SK-N-DZ (cell line): ENCODE data around the gene L2HGDH.

Source experiments
- DNase-seq: peaks from one replicate; pipeline ENCODE4 v3.0.0-alpha.2; 2015; ENCODE audit warnings: low spot score

Gene L2HGDH

DNA sequence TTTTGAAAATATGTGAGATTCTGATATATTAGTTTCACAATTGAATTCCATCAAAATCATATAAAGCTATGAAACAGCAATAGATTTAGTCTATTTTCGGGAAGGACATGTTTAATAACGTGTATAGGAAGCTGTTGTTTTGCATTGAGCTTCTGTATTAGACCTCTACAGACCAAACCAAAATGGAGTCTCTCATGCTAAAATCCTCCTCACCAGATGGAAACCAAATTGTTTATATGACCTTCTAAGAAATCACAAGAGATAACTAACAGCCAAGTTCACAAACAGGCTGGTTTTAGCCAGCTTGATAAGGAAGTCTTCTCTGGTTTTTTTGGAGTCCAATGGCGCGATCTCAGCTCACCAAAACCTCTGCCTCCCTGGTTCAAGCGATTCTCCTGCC is 23.9 kb downstream of the L2HGDH start:
- DNase-seq: no peak

GRCh38 chr14:50285861-50286260 is 26.2 kb downstream of the L2HGDH start:
- no peak for DNase-seq

- DNase-seq: no peak
These were observed 39.5 kb downstream of the L2HGDH start for GRCh38 chr14:50272498-50272897.

- no peak for DNase-seq
These were observed 41.1 kb downstream of the L2HGDH start for GRCh38 chr14:50270932-50271331.

- DNase-seq: no peak
These were observed 47.0 kb downstream of the L2HGDH start for GRCh38 chr14:50265029-50265428.

DNA sequence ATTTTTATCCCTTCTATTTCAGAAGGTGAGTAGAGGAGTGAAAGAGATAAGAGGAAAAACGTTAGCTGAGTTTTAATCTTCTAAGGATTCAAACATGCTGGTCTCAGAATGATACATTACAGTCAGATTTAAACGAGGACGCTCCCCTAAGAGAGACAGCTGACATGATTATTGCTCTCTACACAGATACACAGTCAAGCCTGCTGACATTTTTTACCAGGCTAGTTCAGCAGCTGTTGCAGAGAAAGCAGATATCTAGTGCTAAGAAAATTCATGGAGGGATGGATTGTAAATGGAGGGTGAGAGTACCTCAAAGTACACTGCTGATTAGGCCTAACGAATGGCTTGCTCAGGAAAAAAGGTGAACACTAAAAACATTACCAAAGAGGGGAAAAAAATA is 48.7 kb downstream of the L2HGDH start:
- no peak for DNase-seq

GRCh38 chr14:50262865-50263264 is 49.2 kb downstream of the L2HGDH start:
- no peak for DNase-seq

GRCh38 chr14:50260511-50260910 is 51.5 kb downstream of the L2HGDH start:
- peak; percentile 4 for DNase-seq

DNA sequence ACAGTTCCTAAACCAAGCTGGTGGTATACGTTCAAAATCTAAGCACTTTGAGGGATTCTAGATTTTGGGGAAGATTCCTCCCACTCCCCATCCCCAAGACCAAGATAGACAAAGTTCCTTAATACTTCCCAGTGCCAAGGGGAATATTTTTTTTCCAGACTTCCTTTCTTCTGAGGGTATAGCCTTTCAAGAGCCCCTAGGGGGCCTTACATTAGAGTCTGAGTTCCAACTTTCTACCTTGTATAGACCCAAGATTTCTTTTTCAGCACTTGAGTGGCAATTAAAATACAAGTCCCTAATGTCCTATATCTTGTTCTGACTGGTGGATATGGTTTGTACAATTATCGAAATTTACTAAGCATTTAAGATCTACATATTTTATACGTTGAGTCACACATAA is 52.0 kb downstream of the L2HGDH start:
- no peak for DNase-seq

DNA sequence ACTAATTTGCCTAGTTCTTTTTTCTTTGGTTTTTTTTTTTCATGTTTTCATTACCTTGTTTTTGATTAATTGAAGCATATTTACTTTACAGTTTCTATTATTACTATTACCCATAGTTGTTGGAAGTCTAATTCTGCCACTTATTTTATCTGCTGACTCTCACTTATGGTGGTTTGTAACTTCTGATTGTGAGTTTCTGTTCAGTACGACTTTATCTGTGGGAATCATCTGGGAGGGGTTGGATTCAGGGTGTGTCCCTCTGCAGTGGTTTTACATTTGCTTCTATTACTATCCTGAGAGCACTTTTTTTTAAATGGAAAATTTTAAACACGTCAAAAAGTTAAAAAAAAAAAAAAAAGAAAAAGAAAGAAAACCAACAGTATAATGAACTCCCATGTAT is 54.3 kb downstream of the L2HGDH start:
- DNase-seq: no peak

DNA sequence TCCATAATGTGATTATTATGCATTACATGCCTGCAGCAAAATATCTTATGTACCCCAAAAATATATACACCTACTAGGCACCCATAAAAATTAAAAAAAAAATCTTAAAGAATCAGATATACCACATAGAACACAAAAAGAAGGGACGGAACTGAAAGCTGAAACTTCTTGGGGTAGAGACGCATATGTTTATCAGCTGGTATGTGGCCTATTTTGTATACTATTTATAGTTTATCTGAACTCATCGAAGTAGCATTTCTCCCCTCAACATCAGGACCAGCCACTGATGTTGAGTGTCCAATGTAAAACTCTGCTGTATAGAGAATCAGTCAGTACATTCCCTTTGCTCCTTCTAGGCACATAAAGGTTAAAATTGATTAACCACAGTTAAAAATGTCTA is 57.8 kb downstream of the L2HGDH start:
- no peak for DNase-seq

GRCh38 chr14:50249136-50249775 is 62.8 kb downstream of the L2HGDH start:
- DNase-seq: no peak

GRCh38 chr14:50247245-50247644 is 64.8 kb downstream of the L2HGDH start:
- no peak for DNase-seq

GRCh38 chr14:50242566-50243310 is 69.3 kb downstream of the L2HGDH start:
- no peak for DNase-seq

DNA sequence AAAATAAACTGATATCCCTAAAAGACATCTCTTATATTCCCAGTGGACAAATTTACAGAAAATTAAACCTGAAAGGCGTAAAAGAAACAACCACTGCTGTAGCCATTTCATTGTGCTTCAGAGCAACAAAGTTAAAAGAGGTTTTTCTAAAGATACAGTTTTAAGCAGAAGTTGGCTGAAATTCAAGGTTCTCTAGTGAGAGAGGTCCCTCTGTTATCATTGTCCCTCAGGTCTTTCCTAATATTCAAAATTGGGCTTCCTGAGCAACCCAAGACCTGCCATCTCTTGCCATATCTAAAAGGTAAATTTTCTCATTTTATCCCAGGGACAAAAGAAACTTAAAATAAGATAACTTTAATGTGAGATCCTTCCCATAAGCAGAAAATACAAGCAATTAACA is 69.9 kb downstream of the L2HGDH start:
- DNase-seq: no peak

- DNase-seq: no peak
These were observed 74.6 kb downstream of the L2HGDH start for GRCh38 chr14:50237427-50237826.

DNA sequence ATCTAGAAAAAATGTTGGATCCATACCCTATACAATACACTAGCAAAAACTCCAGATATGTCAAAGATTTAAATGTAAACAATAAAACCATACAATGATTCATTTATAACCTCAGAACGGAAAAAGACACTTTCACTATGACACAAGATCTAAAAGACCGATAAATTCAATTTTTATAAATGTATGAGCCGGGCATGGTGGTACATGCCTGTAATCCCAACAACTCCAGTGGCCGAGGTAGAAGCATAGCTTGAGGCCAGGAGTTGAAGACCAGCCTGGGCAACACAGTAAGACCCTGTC is 78.1 kb downstream of the L2HGDH start:
- no peak for DNase-seq

GRCh38 chr14:50233166-50233950 is 78.7 kb downstream of the L2HGDH start:
- no peak for DNase-seq

GRCh38 chr14:50232276-50232642 is 79.8 kb downstream of the L2HGDH start:
- no peak for DNase-seq

- peak; percentile 90 for DNase-seq
These were observed 80.4 kb downstream of the L2HGDH start, which contains the start of gene SOS2 for GRCh38 chr14:50231475-50232275. Gene SOS2, minus strand, starts transcription at chr14:50231578. Its CDS starts 295 bp downstream, at chr14:50231283.

- DNase-seq: peak; percentile 26
These were observed 81.1 kb downstream of the L2HGDH start for GRCh38 chr14:50230701-50231474.
